Heart left ventricle (tissue), 16 donors: ENCODE measurements around the gene SH3D19. TPM values are rescaled to one million over a fixed set of nuclear protein-coding genes. Genes with fewer than 3 reads are reported as not detected.

Experiments used
- ATAC-seq, 4 donors: fragments of 200-7000 bp; cut with Tn5 transposase; one replicate each; pipeline ENCODE4 v1.9.1; 2020 to 2022; ENCODE audit warnings: moderate library complexity in 4 of 4, mild to moderate bottlenecking in 3 of 4, moderate number of reproducible peaks in 1 of 4
- DNase-seq, 5 donors: peaks; one replicate each; pipeline ENCODE4 v3.0.0-alpha.2; 2020
- H3K27ac ChIP-seq, 12 donors: fragments of 200-600 bp; sonication (generic) in 4 of 12; one replicate each; pipeline versions ENCODE4 v1.5.0 to v1.8.0; 2016 to 2022; ENCODE audit warnings: mild to moderate bottlenecking in 2 of 12
- H3K27me3 ChIP-seq, 9 donors: fragments of 200-600 bp; sonication (generic) in 2 of 9; one replicate each; pipeline versions ENCODE4 v1.5.1 to v1.8.0; 2016 to 2022; ENCODE audit warnings: mild to moderate bottlenecking in 3 of 9
- H3K36me3 ChIP-seq, 9 donors: fragments of 200-600 bp; sonication (generic) in 2 of 9; one replicate each; pipeline versions ENCODE4 v1.5.0 to v1.8.0; 2018 to 2022; ENCODE audit warnings: mild to moderate bottlenecking in 2 of 9
- H3K4me1 ChIP-seq, 12 donors: fragments of 200-600 bp; sonication (generic) in 4 of 12; one replicate each; pipeline versions ENCODE4 v1.5.0 to v1.8.0; 2016 to 2022; ENCODE audit warnings: mild to moderate bottlenecking in 3 of 12
- H3K4me3 ChIP-seq, 12 donors: fragments of 200-600 bp; sonication (generic) in 4 of 12; one replicate each; pipeline versions ENCODE4 v1.5.0 to v1.8.0; 2017 to 2022; ENCODE audit warnings: mild to moderate bottlenecking in 9 of 12, moderate library complexity in 4 of 12
- H3K9me3 ChIP-seq, 12 donors: fragments of 200-600 bp; sonication (generic) in 4 of 12; one replicate each; pipeline versions ENCODE4 v1.5.0 to v1.8.0; 2016 to 2022; ENCODE audit warnings: mild to moderate bottlenecking in 1 of 12
- POLR2A ChIP-seq, 2 donors: fragments of 450-650 bp; IDR thresholded peaks; one replicate each; pipeline ENCODE4 v1.6.1; 2017; ENCODE audit warnings: antibody characterized with exemption in 2 of 2, mild to moderate bottlenecking in 2 of 2, moderate library complexity in 2 of 2
- WGBS, 4 donors: extraction: QIAGEN DNeasy Blood & Tissue Kit in 2 of 4; methylation state at CpG; one replicate each; pipeline versions ENCODE4 v1.1.5 to v1.1.7; 2013 to 2018; 5-methylcytosine and 5-hydroxymethylcytosine counted together
- intact Hi-C, 10 donors: fragments of 100-400 bp; cut with DNase I; formaldehyde crosslinking; loops; one replicate each; pipeline versions ENCODE4 v1.11.1 to v1.14.2; 2022
- polyA plus RNA-seq, 2 donors: library from polyadenylated mRNA; stranded (reverse); fragments of 200-250 nt; gene quantifications; one replicate each; pipeline ENCODE4 v1.2.3, GENCODE V29; 2013
- total RNA-seq, 9 donors: library from RNA; depleted of rRNA in 2 of 9; stranded (reverse); fragments of >200 nt in 2 of 9; fragmentation: NEBNext Ultra II Directional in 3 of 9; extraction: Animal tissue kit (Norgen Biotek cat#: 25700) in 3 of 9; gene quantifications; one replicate each; pipeline versions ENCODE4 v1.1.0 to v1.2.4, GENCODE V29; 2016 to 2023
- TF ChIP-seq, protein P1 (sequence below), 12 donors: fragments of 200-600 bp; sonication (generic) in 4 of 12; IDR thresholded peaks; one replicate each; pipeline versions ENCODE4 v1.5.0 to v1.8.0; 2018 to 2022; ENCODE audit warnings: antibody characterized with exemption in 12 of 12, mild to moderate bottlenecking in 5 of 12
- donor health status: ischemic (EF 13 %, LVEDD 7.1; RV severe dilation, severe dysfunction).
- donor health status: healthy with polysubstance abuse.
- donor health status: DM: no; HTN: yes; CAD: no.
- donor health status: DM: no; HTN: no; CAD: no.
- donor health status: ischemic (EF 25% LVEDD 6.9; RV normal size, moderate dysfunction).
- donor health status: ischemic (EF 25% LVEDD 5.7; RV mildly dilated, moderate dysfunction).
- donor health status: healthy.
- donor health status: DM: yes; HTN: yes; CAD: no.
- donor health status: ischemic (EF 35%, LVEDD 5.7; RV mildly dilated, moderate dysfunction).
- donor health status: nonischemic (EF 11% LVEDD 7.7; RV severe dilation, severe dysfunction).
- donor health status: DM: yes; HTN: yes; CAD: no.
- donor health status: PGD.
- donor health status: ischemic (EF 29% LVEDD 5.4; RV normal size, mild dysfunction).
- donor health status: nonischemic (EF 23%, LVEDD 6.1; RV moderate dilation, normal function).

SH3D19 gene
- total and polyA plus RNA-seq, 11 donors = 60.4 to 173 (median 126) TPM

DNA sequence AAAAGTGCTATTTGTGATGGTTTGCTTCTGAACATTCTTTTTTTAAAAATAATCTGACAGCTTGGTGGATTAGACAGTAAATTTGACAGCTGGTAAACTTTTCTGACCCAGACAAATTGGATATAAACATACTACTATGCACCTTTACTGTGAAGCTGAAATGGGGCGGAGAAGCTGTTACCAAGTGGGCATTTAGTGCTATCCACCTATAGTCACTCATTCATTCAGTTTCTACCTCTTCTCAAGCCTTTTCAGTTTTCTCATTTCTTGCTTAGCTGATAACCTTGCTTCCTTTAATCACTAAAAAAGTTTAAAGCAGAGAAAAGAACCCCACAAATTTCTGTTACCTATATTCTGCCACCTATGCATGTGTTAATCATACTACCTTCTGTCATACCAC, 220.8 kb downstream of the SH3D19 start:
- H3K9me3 ChIP-seq = no peaks in the 10 kb centered on the region
- H3K4me1 ChIP-seq = peaks cover 3 to 37% (median 19%) of the 10 kb centered on the region in 12 donors
- H3K4me3 ChIP-seq = no peak overlapping the region
- DNase-seq (no peak), ATAC-seq (no peak)
- H3K27ac ChIP-seq = no peak overlapping the region
- no peaks in the 10 kb centered on the region for H3K27me3 ChIP-seq
- 93 to 97% (median 96%) methylated on average over 1 of the region's 1 CpG for WGBS, 4 donors
- intact Hi-C loops = loop anchor here in 1 of 10 donors (5.0 kb wide), 1 partner anchor 263 kb away; no protein-coding TSS in a partner anchor
- TF ChIP-seq POLR2A (IDR thresholded peaks at IDR 0.05) = no peak
- TF ChIP-seq, protein P1, sequence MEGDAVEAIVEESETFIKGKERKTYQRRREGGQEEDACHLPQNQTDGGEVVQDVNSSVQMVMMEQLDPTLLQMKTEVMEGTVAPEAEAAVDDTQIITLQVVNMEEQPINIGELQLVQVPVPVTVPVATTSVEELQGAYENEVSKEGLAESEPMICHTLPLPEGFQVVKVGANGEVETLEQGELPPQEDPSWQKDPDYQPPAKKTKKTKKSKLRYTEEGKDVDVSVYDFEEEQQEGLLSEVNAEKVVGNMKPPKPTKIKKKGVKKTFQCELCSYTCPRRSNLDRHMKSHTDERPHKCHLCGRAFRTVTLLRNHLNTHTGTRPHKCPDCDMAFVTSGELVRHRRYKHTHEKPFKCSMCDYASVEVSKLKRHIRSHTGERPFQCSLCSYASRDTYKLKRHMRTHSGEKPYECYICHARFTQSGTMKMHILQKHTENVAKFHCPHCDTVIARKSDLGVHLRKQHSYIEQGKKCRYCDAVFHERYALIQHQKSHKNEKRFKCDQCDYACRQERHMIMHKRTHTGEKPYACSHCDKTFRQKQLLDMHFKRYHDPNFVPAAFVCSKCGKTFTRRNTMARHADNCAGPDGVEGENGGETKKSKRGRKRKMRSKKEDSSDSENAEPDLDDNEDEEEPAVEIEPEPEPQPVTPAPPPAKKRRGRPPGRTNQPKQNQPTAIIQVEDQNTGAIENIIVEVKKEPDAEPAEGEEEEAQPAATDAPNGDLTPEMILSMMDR (IDR thresholded peaks at IDR 0.05) = no peak
- H3K36me3 ChIP-seq = peaks cover 3 to 87% (median 76%) of the 10 kb centered on the region in 9 donors

DNA sequence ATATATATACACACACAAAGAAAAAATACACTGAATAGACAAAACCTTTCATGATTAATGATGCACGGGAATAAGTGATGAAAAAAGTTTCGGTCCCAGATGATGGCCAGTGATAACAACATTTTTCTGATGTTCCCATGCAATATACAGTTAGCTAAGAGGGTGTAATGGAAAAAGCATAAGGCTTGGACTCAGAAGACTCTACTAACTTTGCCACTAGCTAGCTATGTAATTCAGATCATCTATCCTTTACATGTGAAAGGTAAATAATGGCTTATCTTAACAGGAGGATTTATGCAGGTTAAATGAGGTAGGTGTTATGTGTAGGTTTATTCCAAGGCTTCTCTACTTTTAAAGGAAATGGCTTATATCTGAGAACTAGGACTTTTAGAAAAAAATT, 221.6 kb downstream of the SH3D19 start:
- intact Hi-C loops = no loop called here
- DNase-seq = no peak
- peaks cover 3 to 81% (median 76%) of the 10 kb centered on the region in 9 donors for H3K36me3 ChIP-seq
- no peaks in the 10 kb centered on the region for H3K9me3 ChIP-seq
- H3K4me3 ChIP-seq = no peak overlapping the region
- TF ChIP-seq POLR2A (IDR thresholded peaks at IDR 0.05) = no peak
- TF ChIP-seq, protein P1 (IDR thresholded peaks at IDR 0.05) = no peak
- H3K27ac ChIP-seq = no peak overlapping the region
- ATAC-seq = no peak
- WGBS, 4 donors = 66 to 80% (median 76%) methylated on average over 2 of the region's 2 CpGs
- H3K4me1 ChIP-seq = peaks cover 3 to 42% (median 20%) of the 10 kb centered on the region in 12 donors
- no peaks in the 10 kb centered on the region for H3K27me3 ChIP-seq

DNA sequence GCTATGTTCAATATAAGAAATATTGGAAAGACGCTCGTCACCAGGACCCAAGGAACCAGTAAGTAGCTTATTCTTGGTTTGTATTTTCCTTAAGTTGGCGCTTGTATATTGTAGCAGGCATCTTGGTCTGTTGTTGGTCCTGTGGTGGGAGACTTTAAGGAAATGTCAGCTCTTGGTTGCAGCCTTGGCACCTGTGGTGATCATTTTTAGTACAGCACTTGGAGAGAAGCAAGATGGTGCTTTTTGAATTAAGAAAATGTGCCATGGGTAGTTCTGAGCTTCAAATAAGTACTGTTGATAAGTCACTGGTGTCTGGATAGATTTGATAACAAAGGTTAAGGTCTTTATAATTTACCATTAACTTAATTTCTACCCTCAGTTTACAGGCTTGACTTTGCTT, 224.9 kb downstream of the SH3D19 start:
- intact Hi-C loops = no loop called here
- Histone ChIP-seq H3K27me3 (no peaks in the 10 kb centered on the region), H3K27ac (peak overlapping the region in 7 of 12 donors; percentile 81 to 95 (median 89)), H3K9me3 (no peaks in the 10 kb centered on the region), H3K4me1 (peaks cover 3 to 39% (median 17%) of the 10 kb centered on the region in 12 donors), H3K4me3 (peak overlapping the region; percentile 58 to 87 (median 76)), H3K36me3 (peaks cover 3 to 53% (median 50%) of the 10 kb centered on the region in 9 donors)
- ATAC-seq (no peak), DNase-seq (no peak)
- 13 to 16% (median 16%) methylated on average over 3 of the region's 3 CpGs for WGBS, 4 donors
- TF ChIP-seq, protein P1 (IDR thresholded peaks at IDR 0.05) = no peak
- TF ChIP-seq POLR2A (IDR thresholded peaks at IDR 0.05) = no peak

DNA sequence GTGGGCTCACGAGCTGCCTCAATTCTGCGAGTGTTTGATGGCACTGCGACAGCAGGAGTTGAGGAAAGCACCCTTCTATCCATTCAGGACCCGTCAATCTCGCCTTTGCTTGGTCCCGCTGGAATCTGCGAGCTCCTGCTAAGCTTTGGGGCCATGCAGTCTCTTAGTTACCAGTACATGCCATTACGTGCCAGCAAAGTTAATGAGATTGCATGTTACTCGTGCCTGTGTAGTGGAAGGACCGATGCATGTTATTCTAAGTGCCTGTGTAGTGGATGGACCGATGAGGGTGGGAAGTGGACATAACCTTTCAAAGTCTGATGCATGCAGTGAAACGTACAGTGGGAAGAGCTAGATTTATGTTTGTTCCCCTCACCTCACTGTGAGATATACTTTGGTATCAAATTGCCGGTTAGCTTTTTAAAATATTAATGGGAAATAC, 225.4 kb downstream of the SH3D19 start:
- peak; percentile 13 to 41 (median 34) for ATAC-seq
- no peak for TF ChIP-seq POLR2A (IDR thresholded peaks at IDR 0.05)
- TF ChIP-seq, protein P1 (IDR thresholded peaks at IDR 0.05) = no peak

More for the DNA sequence above, 225.4 kb downstream of the SH3D19 start:
- Histone ChIP-seq H3K27ac (peak overlapping the region; percentile 68 to 95 (median 81)), H3K27me3 (no peaks in the 10 kb centered on the region), H3K4me3 (peak overlapping the region; percentile 58 to 87 (median 76)), H3K36me3 (peaks cover 3 to 48% (median 45%) of the 10 kb centered on the region in 9 donors), H3K9me3 (no peaks in the 10 kb centered on the region), H3K4me1 (peaks cover 3 to 39% (median 17%) of the 10 kb centered on the region in 12 donors)
- intact Hi-C loops = loop anchor here in 1 of 10 donors (5.0 kb wide), 1 partner anchor 83 kb away; the partner anchor contains the start of gene LRBA
- no peak for DNase-seq
- WGBS, 4 donors = 0 to 1% (median 0%) methylated on average over 11 to 13 of the region's 13 CpGs
